ENCODE data around the gene BABAM2. TPM values are rescaled to one million over a fixed set of nuclear protein-coding genes. Genes with fewer than 3 reads are reported as not detected.
"Not testable (repeated sequence)": the region's sequence is repeated elsewhere in the genome, so short reads cannot be mapped to it uniquely, and the experiment has no call there.

BABAM2 gene
- total RNA-seq, 1 donor = 42.0 TPM

GRCh38 chr2:28257182-28257581 lies 366.7 kb downstream of the BABAM2 start:
- H3K79me2 ChIP-seq (ENCODE audit: insufficient read depth, low read length) = no peaks in the 10 kb centered on the region
- no peak overlapping the region for H3K4me2 ChIP-seq (ENCODE audit: insufficient read depth, low read length)
- no peaks in the 10 kb centered on the region for H3K4me1 ChIP-seq (ENCODE audit: insufficient read depth, low read length)
- TF ChIP-seq CTCF (IDR thresholded peaks at IDR 0.05; ENCODE audit: extremely low read depth, low read depth, low read length) = no peak
- no peak for DNase-seq (ENCODE audit: insufficient read length, low spot score, missing footprints)
- no peaks in the 10 kb centered on the region for H3K36me3 ChIP-seq (ENCODE audit: insufficient read depth, low read length)
- no peaks in the 10 kb centered on the region for H3K27me3 ChIP-seq (ENCODE audit: insufficient read depth, low read length)
- no peaks in the 10 kb centered on the region for H3K9me3 ChIP-seq (ENCODE audit: low read depth, low read length)
- H3K4me3 ChIP-seq (ENCODE audit: insufficient read depth, low read length) = no peak overlapping the region
- H2AFZ ChIP-seq (ENCODE audit: low read length) = no peak overlapping the region
- H4K20me1 ChIP-seq (ENCODE audit: insufficient read depth, low read length) = no peaks in the 10 kb centered on the region
- H3K27ac ChIP-seq (ENCODE audit: low read depth, low read length) = no peak overlapping the region

GRCh38 chr2:28259226-28259625 lies 368.7 kb downstream of the BABAM2 start:
- H3K9me3 ChIP-seq (ENCODE audit: low read depth, low read length); H2AFZ ChIP-seq (ENCODE audit: low read length); H4K20me1 ChIP-seq (ENCODE audit: insufficient read depth, low read length); H3K4me1 ChIP-seq (ENCODE audit: insufficient read depth, low read length); H3K27me3 ChIP-seq (ENCODE audit: insufficient read depth, low read length); H3K27ac ChIP-seq (ENCODE audit: low read depth, low read length); H3K4me2 ChIP-seq (ENCODE audit: insufficient read depth, low read length); DNase-seq (ENCODE audit: insufficient read length, low spot score, missing footprints); H3K36me3 ChIP-seq (ENCODE audit: insufficient read depth, low read length); H3K4me3 ChIP-seq (ENCODE audit: insufficient read depth, low read length); H3K79me2 ChIP-seq (ENCODE audit: insufficient read depth, low read length): not testable (repeated sequence)

- no peak for DNase-seq (ENCODE audit: insufficient read length, low spot score, missing footprints)
- no peak overlapping the region for H3K27ac ChIP-seq (ENCODE audit: low read depth, low read length)
- no peaks in the 10 kb centered on the region for H3K27me3 ChIP-seq (ENCODE audit: insufficient read depth, low read length)
- no peak overlapping the region for H3K4me3 ChIP-seq (ENCODE audit: insufficient read depth, low read length)
- no peaks in the 10 kb centered on the region for H3K79me2 ChIP-seq (ENCODE audit: insufficient read depth, low read length)
- no peaks in the 10 kb centered on the region for H3K36me3 ChIP-seq (ENCODE audit: insufficient read depth, low read length)
- H2AFZ ChIP-seq (ENCODE audit: low read length) = no peak overlapping the region
- no peaks in the 10 kb centered on the region for H3K9me3 ChIP-seq (ENCODE audit: low read depth, low read length)
- no peak overlapping the region for H3K4me2 ChIP-seq (ENCODE audit: insufficient read depth, low read length)
- no peak for TF ChIP-seq CTCF (IDR thresholded peaks at IDR 0.05; ENCODE audit: extremely low read depth, low read depth, low read length)
- peaks cover 5% of the 10 kb centered on the region for H3K4me1 ChIP-seq (ENCODE audit: insufficient read depth, low read length)
- H4K20me1 ChIP-seq (ENCODE audit: insufficient read depth, low read length) = no peaks in the 10 kb centered on the region
Measured at GRCh38 chr2:28263690-28264089, 373.2 kb downstream of the BABAM2 start.

GRCh38 chr2:28267282-28267681 lies 376.8 kb downstream of the BABAM2 start:
- Histone ChIP-seq H4K20me1 (ENCODE audit: insufficient read depth, low read length) (no peaks in the 10 kb centered on the region), H3K79me2 (ENCODE audit: insufficient read depth, low read length) (no peaks in the 10 kb centered on the region), H3K4me2 (ENCODE audit: insufficient read depth, low read length) (no peak overlapping the region), H3K27me3 (ENCODE audit: insufficient read depth, low read length) (no peaks in the 10 kb centered on the region), H2AFZ (ENCODE audit: low read length) (no peak overlapping the region), H3K9me3 (ENCODE audit: low read depth, low read length) (no peaks in the 10 kb centered on the region), H3K4me1 (ENCODE audit: insufficient read depth, low read length) (peaks cover 27% of the 10 kb centered on the region), H3K4me3 (ENCODE audit: insufficient read depth, low read length) (no peak overlapping the region), H3K36me3 (ENCODE audit: insufficient read depth, low read length) (no peaks in the 10 kb centered on the region), H3K27ac (ENCODE audit: low read depth, low read length) (no peak overlapping the region)
- no peak for DNase-seq (ENCODE audit: insufficient read length, low spot score, missing footprints)
- TF ChIP-seq CTCF (IDR thresholded peaks at IDR 0.05; ENCODE audit: extremely low read depth, low read depth, low read length) = no peak

All from osteoblast (primary cell).